Cerebellar cortex (tissue), 1 donor: ENCODE data around the gene CHST15.

Experiments
- DNase-seq: peaks from one replicate; pipeline ENCODE4 v3.0.0-alpha.2; 2015; ENCODE audit warnings: low spot score

The CHST15 gene

DNA sequence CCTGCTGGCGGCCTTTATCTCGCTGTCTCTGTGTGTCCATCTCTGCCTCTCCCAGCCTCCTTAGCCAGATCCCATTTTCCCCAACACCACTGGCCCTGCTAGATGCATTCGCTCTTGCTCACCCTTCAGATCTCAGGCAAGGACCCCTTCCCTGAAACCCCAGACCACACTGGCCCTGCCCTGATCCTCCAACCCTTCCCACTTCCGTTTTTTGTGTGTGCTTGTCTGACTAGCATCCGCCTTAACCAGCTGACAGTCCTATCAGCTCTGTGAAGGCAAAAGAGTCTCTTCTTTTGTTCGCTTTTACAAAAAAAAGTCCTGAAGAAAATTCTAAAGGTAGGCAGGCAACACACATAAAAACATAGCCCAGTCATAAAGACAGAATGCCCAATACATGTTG is 28.7 kb downstream of the CHST15 start:
- DNase-seq = no peak

DNA sequence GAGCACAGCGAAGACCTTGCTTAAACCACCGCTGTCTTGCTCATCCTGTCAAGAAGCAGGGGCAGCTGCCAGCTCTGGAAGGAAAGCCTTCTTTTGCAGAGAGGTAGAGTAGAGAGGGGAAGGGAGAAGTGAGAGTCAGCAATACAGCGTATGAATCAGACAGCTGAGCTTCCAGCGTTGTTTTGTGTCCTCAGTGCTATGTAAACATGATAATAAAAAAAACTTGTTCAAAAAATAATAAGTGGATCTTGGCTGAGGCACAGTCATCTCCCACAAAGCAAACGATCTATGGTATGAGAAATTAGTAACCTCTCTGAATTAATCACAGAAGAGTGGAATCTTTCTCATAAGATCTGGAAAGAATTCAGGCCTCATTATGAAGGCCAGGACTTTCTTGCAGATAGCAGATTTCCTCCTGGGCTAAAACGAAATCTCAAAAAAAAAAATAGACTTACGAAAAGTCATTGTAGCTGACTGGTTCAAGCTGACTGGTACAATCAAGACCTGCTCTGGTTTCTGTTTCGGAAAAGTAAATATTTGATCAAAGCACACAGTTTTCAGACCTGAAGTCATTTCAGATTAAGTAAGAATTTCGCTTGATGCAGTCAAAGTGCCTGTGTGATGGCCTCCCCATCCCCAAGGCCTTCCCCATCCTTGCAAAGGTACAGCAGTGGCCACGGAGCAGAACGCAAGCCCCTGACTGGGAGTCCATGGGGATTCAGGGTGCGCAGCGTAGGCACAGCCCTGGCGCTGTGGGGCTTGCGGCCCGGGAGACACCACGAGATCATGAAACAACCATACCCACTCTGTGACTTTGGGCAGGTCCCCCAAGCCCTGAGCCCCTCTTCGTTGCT is 29.4 kb downstream of the CHST15 start:
- DNase-seq = no peak

DNA sequence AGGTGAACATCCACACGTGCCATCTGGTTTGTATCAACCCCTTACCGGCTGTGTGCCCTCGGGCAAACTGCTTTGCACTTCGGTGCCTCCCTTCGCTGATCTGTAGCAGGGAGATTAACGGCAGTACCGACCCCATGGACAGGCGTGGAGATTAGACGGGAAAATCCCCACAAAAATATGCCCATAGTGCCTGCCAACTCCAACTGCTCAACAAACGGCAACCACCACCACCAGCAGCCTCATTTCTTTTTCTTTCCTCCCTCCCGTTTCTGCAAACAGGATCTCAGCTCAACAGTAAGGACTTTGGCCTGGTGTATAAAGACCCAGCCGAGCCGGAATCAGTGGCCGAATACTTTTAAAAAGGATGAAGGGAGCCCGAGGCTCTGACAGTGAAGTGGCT is 31.0 kb downstream of the CHST15 start:
- DNase-seq = no peak

DNA sequence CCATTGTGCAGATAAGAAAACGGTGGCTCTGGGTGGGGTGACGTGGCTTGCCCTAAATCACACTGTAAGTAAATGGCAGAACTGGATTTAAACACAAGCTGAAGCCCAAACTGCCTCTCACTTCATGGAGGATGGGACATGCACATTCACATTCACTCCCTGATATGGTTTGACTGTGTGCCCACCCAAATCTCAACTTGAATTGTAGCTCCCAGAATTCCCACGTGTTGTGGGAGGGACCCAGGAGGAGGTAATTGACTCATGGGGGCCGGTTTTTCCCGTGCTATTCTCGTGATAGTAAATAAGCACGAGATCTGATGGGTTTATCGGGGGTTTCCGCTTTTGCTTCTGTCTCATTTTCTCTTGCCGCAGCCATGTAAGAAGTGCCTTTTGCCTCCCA is 32.4 kb downstream of the CHST15 start:
- DNase-seq = no peak

DNA sequence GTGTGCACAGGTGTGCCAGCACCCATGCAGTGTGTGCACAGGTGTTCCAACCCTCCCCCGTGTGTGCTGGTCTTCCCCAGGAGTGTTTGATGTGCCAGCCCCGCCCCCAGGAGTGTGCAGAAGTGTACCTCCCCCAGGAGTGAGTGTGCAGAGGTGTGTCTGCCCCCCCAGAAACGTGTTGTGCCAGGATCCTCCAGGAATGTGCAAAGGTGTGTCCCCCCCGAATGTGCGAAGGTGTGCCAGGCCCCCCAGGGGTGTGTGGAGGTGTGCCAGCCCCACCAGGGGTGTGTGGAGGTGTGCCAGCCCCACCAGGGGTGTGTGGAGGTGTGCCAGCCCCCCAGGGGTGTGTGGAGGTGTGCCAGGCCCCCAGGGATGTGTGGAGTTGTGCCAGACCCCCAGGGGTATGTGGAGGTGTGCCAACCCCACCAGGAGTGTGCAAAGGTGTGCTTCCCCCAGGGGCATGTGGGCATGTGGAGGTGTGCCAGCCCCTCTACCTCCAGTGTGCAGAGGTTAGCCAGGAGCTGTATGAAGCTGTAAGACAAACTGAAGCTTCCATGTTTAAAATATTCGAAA is 33.2 kb downstream of the CHST15 start:
- DNase-seq = no peak

DNA sequence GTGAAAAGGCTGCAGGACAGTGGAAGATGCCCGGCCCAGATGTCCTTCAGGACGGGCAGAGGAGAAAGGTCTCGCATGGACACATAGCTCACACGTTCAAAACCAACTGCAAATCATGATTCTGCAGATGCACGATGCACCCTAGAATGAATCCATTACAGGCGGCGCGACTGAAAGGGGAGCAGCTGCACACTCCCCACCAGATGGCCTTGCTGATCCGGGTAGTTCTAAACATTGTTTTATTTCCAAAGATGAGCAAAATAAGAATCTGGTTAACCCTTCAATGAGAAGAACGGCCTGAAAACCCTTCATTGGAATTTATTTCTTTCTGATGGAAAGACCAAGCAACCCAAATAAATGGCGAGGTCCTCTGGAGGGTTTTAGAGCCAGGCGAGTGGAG is 33.8 kb downstream of the CHST15 start:
- DNase-seq = no peak

DNA sequence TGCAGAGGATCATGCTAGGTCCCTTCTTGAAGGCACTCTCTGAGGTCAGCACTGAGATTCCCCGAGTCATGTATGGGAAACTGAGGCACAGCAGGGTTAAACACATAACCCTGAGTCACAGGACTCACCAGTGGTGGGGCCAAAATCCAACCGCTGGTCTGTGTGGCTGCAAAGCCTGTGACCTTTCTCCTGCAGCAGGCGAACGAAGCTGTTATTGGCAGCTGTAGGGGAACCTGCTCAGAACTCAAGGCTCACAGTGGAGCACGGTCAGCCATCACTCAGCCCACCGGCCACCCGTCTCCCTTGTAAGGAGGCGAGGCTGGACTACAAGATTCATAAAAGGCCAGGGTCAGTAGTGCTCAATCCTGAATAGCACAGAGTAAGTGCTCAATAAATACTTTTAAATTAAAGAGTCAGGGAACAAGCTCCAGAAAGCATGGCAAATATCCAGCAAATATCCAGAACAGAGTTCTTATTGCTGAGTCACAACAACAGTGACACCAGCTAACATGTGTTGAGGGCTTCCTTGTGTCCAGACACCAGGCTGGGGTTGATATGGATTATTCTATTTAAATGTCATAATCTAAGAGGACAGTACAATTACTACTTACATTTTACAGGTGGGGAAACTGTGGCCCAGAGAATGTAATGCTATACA is 34.9 kb downstream of the CHST15 start:
- no peak for DNase-seq

DNA sequence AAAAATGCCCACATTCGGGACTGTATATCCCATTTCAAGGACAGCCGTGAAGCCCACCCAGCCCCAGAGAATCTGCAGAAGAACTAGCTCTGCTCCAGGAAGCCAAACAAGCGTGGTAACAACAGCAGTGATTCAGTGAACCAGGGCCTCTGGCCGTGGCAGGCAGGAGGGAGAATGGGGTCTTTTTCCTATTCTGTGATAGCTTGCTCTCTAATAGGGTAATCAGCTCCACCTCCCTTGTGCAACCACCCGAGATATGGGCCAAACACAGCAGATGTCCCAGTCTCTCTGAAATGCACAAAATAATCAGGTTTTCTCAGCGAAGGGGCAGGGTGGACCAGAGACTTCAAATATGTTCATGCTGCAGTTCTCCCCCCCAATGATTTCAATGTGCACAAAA is 35.8 kb downstream of the CHST15 start:
- no peak for DNase-seq

DNA sequence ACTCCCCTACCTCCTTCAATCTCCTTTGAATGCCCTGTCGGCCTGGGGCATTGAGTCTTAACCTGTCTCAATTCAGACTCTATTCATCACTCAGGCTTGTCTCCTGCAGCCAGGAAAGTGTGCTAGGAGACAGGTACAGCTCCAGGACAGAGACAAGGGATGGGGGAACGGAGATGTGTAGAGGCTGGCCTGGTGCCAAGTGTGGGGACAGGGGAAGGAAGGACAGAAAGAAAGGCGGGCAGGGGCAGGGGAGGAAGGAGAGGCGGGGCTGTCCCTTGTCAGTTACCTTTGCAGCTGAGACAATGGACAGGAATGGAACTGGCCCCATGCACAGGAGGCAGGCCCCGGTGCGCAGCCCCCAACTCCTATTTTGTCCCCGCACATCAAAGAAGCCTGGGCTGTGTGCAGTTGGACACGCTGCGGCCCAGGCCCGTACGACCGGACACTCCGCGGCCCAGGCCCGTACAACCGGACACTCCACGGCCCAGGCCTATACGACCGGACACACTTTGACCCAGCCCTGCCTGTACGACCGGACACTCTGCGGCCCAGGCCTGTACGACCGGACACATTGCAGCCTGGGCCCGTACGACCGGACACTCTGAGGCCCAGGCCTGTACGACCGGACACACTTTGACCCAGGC is 36.9 kb downstream of the CHST15 start:
- no peak for DNase-seq

DNA sequence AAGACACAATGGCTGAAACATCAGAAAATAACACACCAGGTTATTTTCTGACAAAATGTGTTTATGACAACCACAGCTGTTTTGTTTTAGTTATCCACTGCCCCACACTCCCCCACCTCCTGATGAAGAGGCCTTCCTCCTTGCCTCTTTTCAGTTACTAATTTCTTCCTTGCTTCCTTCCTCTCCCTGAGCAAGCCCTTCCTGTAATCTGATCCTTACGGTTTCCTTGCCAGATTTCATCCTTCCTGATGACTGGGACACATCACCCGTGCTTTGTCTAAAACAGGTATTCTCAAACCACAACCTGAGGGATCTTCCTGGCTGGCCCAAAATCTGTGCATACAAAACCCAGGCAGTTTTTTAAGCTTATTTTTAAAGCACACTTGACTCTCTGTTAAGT is 39.4 kb downstream of the CHST15 start:
- DNase-seq = no peak

DNA sequence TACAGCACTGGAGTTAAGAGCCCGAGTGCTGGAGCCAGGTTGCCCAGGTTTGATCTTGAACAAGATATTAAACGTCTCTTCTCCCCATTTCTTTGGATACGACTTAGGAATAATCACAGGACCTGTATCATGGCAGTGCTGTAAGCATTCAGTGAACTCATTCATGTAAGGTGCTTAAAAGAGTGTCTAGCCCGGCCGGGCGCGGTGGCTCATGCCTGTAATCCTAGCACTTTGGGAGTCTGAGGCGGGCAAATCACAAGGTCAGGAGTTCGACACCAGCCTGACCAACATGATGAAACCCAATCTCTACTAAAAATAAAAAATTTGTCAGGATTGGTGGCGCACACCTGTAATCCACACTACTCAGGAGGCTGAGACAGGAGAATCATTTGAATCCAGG is 40.8 kb downstream of the CHST15 start:
- DNase-seq = no peak

DNA sequence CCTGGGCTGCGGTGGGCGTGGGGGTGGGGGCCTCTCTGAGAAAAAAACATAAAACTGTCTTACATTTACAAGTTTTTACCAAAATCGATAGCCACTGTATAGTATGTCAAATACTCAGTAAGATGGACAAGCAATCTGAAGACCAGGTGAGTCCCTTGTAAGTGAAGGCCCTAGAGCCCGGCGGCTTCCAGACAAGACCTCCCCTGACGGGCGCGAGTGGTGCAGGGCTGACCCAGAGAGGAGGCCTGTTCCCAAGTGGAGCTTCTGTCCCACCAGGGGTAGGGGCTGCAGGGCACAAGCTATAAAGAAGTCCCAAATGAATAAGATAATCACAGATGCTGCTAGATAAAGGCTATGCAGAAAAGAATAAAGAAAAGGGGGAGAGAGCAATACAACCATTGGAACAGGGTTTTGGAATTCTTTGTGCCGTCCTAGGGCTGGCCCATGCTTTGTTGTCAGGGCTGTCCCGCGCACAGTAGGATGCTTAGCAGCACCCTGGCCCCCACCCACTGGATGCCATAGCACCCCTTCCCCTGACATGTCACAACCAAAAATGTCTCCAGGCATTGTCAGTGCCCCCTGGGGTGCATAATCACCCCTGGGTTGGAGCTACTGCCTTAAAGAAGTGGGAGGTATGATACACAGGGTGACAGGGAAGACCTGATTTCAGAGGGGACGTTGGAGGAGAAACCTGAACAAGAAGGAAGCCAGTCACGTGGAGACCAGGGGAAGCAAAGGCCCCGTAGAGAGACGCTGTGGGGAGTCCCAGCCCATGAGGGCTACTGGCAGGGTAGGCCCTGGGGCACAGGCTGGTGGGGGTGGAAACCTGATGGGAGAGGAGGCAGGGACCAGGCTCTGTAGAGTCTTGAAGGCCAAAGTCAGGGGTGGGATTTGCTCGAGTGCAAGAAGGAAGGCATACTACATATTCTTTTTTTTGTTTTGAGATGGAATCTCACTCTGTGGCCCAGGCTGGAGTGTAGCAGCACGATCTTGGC is 43.1 kb downstream of the CHST15 start:
- no peak for DNase-seq

DNA sequence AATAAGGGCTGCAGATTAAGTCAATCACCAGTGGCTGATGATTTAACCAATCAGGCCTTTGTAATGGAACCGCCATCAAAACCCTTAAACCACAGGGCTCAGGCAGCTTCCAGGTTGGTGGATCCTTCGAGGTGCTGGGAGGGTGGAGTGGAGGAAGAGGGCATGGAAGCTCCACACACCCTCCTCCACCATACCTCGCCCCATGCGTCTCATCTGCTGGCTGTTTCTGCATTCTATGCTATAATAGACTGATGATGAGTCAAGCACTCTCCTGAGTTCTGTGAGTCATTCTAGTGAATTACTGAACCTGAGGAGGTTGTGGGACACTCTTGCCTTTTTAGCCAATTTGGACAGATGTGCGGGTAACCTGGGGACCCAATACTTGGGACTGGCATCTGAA is 43.9 kb downstream of the CHST15 start:
- DNase-seq = no peak

DNA sequence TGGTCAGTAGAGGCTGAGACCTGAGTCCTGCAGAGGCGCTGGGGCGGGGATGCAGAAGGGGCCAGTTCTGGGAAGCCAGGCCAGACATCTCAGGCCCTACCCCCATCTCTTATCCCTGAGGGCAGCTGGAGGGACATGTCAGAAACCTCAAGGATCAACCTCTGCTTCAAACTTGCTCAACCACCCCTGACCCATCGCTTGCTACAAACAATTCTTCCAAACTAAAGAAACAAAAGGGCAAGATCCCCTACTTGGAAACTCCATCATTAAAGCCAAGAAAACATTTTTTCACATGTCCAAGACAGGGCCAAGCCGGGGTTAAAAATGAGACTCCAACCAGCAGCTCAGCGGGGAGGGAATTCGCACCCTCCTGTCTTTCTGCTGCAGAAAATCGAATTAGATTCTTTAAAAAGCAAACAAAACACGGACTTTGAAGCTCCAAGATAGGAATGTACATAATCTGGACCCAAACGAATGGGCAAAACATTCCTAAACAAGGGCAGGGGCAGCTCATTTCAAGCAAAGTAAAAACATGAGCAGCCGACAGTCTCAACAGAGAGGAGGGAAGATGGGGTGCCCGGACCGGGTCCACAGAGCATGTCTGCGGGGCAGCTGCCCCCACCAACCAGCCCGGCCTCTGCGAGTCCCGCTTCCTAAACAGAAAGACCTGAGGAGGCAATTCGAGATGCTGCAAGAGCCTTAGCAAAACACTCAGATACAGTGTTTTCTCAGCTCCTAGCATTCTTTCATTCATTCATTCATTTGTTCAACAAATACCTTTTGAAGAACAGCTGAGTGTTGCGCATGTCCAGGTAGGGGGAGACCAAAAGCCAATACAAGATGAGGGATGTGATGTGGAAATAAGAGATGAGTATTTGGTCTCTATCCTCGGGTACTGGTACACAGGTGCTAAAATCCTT is 44.8 kb downstream of the CHST15 start:
- DNase-seq = no peak

DNA sequence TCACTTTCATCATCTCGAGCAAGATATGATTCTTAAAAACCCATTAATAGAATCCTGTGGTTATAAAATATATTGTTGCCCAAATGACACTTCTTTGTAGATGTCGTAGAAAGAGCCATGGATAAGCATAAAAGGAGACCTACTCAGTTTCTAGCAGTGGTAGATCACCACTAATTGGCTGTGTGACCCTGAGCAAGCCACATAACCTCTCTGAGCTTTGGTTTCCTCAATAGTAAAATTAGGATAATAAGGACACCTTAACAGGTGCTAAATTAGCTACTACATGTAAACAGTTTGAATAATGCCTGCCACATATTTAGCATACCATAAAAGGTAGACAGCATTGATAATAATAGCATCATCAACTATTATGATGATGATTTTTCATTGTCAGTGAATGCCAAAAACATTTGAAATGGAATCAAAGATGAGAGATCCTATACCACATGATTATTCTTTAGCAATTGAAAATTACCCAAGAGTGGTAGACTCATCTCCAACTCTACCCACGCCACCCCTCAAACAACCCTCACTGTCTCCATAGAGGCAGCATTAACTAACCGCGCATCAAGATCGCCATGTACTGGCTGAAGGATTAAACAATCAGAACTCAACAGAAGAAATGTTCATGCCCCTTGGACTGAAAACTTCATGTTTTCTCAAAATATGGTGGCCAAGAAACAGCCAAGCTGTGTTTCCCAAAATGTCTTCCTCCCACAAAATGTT is 45.8 kb downstream of the CHST15 start:
- no peak for DNase-seq

DNA sequence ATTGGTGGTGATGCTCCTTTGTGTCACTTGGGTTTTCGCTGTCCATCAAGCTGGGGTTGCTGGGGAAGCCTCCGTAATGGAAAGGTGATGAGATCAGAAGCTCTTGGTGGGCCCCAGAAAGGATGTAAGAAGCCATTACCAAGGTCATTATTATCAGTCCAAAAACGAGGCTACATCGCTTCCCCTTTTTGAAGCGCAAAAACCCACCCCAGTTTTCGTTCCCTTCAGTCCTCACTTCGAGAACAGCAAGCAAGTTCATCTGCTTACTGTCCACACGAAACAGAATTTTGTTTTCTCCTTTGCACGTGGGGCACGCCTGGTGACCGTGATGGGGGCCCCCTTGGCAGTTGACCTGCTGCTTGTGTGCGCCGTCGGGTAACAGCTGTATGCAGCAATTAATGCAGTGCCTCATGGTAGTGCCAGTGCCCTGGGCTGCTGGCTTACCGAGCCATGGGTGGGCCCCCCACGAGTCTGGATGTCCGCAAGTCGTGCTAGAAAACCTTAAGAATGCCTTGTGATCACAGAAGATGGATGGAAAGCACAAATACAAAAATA is 47.5 kb downstream of the CHST15 start:
- no peak for DNase-seq

DNA sequence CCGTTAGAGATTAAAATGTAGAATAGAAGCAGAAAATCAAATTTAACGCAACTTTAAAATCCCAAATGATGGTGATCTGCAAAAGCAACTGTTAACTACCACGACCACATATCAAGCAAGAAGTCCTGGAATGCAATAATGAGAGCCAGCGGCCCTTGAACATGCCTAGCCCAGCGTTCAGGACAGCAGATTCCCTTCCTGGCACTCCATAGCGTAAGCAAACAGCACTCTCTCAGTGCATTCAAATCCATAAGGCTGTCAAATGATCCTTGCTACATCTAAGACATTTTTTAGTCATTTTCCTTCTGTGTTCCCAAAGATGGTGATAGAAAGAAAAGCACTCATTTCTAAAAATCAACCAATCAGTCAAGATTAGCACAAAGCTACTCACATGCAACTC is 48.1 kb downstream of the CHST15 start:
- no peak for DNase-seq

DNA sequence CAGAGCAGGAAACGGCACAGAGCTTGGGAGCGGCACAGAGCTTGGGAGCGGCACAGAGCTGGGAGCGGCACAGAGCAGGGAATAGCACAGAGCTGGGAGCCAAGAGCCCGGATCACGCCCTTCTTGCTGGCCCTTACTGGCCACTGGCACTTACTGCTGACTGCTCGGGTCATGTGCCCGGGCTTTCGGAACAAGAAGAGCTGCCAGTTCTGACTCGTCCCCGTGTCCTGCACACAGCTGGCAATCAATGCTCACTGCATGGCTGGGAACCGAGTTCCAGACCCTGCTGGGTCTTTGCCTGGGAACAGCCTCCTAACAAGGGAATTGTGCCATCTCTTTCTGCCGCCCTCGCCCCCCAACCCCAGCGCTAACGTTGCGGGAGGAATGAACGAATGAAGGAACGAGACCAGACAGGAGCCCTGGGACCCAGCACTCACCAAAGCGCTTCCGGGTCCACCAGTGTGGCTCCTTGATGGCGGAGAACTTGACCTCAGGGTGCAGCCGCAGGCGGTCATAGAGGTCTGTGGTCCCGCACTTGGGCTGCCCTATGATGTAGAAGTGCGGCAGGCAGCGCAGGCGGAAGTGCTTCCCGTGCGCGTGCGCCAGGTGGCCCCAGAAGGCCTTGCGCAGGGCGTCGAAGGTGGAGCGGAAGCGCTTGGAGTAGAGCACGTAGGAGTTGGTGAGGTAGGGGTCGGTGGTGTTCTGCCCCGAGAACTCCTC is 49.1 kb downstream of the CHST15 start:
- no peak for DNase-seq
